ENCODE results near the gene KIAA0930.
A peak's percentile ranks its signal among the peaks of the same experiment; 100 is the strongest.

Gene KIAA0930

DNA sequence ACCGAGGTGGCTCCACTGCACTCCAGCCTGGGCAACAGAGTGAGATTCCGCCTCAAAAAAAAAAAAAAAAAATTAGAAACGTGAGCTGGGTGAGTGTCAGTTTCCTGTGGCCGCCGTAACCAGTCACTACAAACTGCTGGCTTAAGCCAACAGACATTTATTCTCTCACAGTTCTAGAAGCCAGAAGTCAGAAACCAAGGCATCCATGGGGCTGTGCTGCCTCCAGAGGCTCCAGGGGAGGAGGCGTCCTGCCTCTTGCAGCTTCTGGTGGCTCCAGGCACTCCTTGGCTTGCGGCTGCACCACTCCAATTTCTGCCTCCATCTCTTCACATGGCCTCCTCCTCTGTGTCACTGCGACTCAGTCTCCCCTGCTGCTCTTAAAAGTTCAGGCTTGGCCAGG is 11.1 kb upstream of the KIAA0930 start:
- Histone ChIP-seq H3K9ac (ENCODE audit: low read length) (no peak overlapping the region), H3K4me1 (ENCODE audit: control insufficient read depth, low read depth, low read length) (no peaks in the 10 kb centered on the region), H3K27ac (ENCODE audit: low read depth, low read length) (no peak overlapping the region), H4K8ac (ENCODE audit: low read depth, low read length) (no peak overlapping the region), H2BK5ac (ENCODE audit: low read length) (no peak overlapping the region), H3K79me2 (ENCODE audit: control insufficient read depth, insufficient read depth, low read length) (no peaks in the 10 kb centered on the region), H3K56ac (ENCODE audit: low read length) (no peak overlapping the region), H3K4me3 (ENCODE audit: low read length) (no peak overlapping the region), H4K5ac (ENCODE audit: low read length) (no peak overlapping the region), H2BK15ac (replicated peaks; ENCODE audit: low read depth) (no peak overlapping the region), H3K18ac (ENCODE audit: low read length) (no peak overlapping the region), H3K79me1 (ENCODE audit: low read length) (no peaks in the 10 kb centered on the region), H3K27me3 (ENCODE audit: insufficient read depth, low read length, poor library complexity) (no peaks in the 10 kb centered on the region), H3K4ac (ENCODE audit: low read depth, low read length) (no peak overlapping the region), H3K4me2 (ENCODE audit: low read length) (no peak overlapping the region), H3K23ac (ENCODE audit: low read length) (no peak overlapping the region), H2AK5ac (ENCODE audit: low read length) (no peak overlapping the region), H3K36me3 (ENCODE audit: control insufficient read depth, insufficient read depth, low read length) (no peaks in the 10 kb centered on the region), H2BK120ac (ENCODE audit: low read depth, low read length) (no peak overlapping the region)
- no CpG with 5 or more reads among the region's 8 CpGs for WGBS (ENCODE audit: extremely low coverage, insufficient coverage, low lambda C conversion rate)
- DNase-seq: no peak

DNA sequence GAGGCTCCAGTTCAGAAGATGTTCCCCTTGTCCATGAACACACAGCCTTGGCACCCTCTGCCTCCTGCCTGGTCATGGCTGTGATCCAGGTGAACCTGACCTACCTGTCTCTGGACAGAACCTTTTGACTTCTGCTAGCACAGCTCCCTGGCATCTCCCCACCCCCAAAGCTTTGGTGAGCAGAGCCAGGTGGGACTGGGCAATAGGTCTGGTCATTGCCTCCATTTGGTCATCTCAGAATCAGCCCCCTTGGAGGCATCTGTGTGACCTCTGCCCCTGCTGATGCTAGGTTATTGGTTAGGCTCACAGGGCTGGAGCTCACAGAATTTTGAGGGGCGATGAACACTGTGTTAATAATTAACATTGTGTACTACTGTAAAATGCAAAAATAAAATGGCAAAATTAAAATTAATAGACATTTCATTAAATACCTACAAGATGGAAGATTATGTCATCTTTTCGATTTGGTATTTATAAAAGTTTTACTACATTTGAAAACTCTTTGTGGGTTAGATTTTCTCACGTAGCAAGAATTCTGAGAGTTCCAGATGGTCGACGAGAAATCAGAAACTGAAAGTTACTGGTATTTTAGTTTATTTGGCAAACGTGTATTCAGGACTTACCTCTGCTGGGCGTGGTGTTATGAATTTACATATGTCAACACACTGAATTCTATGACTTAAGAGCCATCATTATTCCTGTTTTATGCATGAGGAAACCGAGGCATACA is 8.3 kb upstream of the KIAA0930 start:
- no peak overlapping the region for H2BK15ac ChIP-seq (replicated peaks; ENCODE audit: low read depth)
- no peak overlapping the region for H3K4ac ChIP-seq (ENCODE audit: low read depth, low read length)
- DNase-seq: no peak
- H4K8ac ChIP-seq (ENCODE audit: low read depth, low read length): no peak overlapping the region
- no peak overlapping the region for H3K4me3 ChIP-seq (ENCODE audit: low read length)
- H4K5ac ChIP-seq (ENCODE audit: low read length): no peak overlapping the region
- H3K79me1 ChIP-seq (ENCODE audit: low read length): no peaks in the 10 kb centered on the region
- H2AK5ac ChIP-seq (ENCODE audit: low read length): no peak overlapping the region
- H3K27ac ChIP-seq (ENCODE audit: low read depth, low read length): no peak overlapping the region
- H3K79me2 ChIP-seq (ENCODE audit: control insufficient read depth, insufficient read depth, low read length): no peaks in the 10 kb centered on the region
- H2BK120ac ChIP-seq (ENCODE audit: low read depth, low read length): no peak overlapping the region
- H3K18ac ChIP-seq (ENCODE audit: low read length): no peak overlapping the region
- no CpG with 5 or more reads among the region's 8 CpGs for WGBS (ENCODE audit: extremely low coverage, insufficient coverage, low lambda C conversion rate)
- H3K23ac ChIP-seq (ENCODE audit: low read length): no peak overlapping the region
- no peaks in the 10 kb centered on the region for H3K27me3 ChIP-seq (ENCODE audit: insufficient read depth, low read length, poor library complexity)
- H3K9ac ChIP-seq (ENCODE audit: low read length): no peak overlapping the region
- H3K56ac ChIP-seq (ENCODE audit: low read length): no peak overlapping the region
- no peak overlapping the region for H2BK5ac ChIP-seq (ENCODE audit: low read length)
- H3K36me3 ChIP-seq (ENCODE audit: control insufficient read depth, insufficient read depth, low read length): no peaks in the 10 kb centered on the region
- H3K4me1 ChIP-seq (ENCODE audit: control insufficient read depth, low read depth, low read length): no peaks in the 10 kb centered on the region
- H3K4me2 ChIP-seq (ENCODE audit: low read length): no peak overlapping the region

DNA sequence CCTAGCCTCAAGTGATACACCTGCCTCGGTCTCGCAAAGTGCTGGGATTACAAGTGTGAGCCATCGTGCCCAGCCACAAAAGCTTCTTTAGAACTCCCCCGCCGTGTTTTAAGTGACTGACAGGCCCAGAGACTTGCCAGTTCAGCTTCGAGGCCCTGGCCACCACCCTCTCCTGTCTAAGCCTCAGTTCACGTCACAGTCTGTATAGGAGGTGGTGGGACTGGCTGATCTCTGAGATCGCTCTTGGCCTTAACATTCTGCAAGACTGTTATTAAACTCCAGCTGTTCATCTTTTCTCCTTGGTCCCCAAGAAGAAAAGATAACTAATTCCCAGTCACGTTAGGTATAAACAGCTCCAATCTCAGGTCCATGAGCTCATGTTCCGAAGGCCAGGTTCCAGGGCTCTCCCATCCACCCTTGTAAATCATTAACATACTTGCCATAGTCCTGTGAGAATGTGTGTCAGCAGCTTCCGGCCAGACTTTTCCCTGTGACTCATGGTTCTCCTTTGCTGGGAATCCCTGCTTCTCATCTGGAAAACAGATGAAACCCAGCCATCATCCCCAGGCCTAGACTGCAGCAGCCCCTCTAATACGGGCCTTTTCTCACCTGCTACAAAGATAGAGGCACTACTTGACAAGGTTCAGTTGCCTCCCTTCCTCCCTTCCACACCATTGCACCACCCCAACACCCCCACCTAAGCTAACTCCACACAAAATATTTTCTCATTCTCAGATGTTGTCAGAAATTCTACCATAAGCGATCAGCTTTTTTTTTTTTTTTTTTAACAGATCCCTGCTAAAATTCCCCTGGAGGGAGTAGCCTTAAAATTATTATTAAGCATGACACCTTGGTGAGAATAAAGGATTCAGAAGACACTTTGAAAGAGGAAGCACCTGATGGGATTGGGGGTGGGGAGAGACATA is 5.6 kb upstream of the KIAA0930 start:
- no peaks in the 10 kb centered on the region for H3K36me3 ChIP-seq (ENCODE audit: control insufficient read depth, insufficient read depth, low read length)
- H3K27me3 ChIP-seq (ENCODE audit: insufficient read depth, low read length, poor library complexity): no peaks in the 10 kb centered on the region
- H3K18ac ChIP-seq (ENCODE audit: low read length): no peak overlapping the region
- no peak overlapping the region for H2BK15ac ChIP-seq (replicated peaks; ENCODE audit: low read depth)
- no peak overlapping the region for H2BK5ac ChIP-seq (ENCODE audit: low read length)
- H3K4me1 ChIP-seq (ENCODE audit: control insufficient read depth, low read depth, low read length): no peaks in the 10 kb centered on the region
- H3K56ac ChIP-seq (ENCODE audit: low read length): no peak overlapping the region
- H3K9ac ChIP-seq (ENCODE audit: low read length): no peak overlapping the region
- no peaks in the 10 kb centered on the region for H3K79me2 ChIP-seq (ENCODE audit: control insufficient read depth, insufficient read depth, low read length)
- no peak overlapping the region for H4K5ac ChIP-seq (ENCODE audit: low read length)
- no peak overlapping the region for H2AK5ac ChIP-seq (ENCODE audit: low read length)
- H3K4me3 ChIP-seq (ENCODE audit: low read length): no peak overlapping the region
- peak overlapping the region; percentile 82 for H3K27ac ChIP-seq (ENCODE audit: low read depth, low read length)
- no peak overlapping the region for H3K23ac ChIP-seq (ENCODE audit: low read length)
- no CpG with 5 or more reads among the region's 13 CpGs for WGBS (ENCODE audit: extremely low coverage, insufficient coverage, low lambda C conversion rate)
- no peak overlapping the region for H3K4me2 ChIP-seq (ENCODE audit: low read length)
- no peak overlapping the region for H2BK120ac ChIP-seq (ENCODE audit: low read depth, low read length)
- DNase-seq: peak; percentile 91
- H3K4ac ChIP-seq (ENCODE audit: low read depth, low read length): no peak overlapping the region
- H3K79me1 ChIP-seq (ENCODE audit: low read length): no peaks in the 10 kb centered on the region
- no peak overlapping the region for H4K8ac ChIP-seq (ENCODE audit: low read depth, low read length)

DNA sequence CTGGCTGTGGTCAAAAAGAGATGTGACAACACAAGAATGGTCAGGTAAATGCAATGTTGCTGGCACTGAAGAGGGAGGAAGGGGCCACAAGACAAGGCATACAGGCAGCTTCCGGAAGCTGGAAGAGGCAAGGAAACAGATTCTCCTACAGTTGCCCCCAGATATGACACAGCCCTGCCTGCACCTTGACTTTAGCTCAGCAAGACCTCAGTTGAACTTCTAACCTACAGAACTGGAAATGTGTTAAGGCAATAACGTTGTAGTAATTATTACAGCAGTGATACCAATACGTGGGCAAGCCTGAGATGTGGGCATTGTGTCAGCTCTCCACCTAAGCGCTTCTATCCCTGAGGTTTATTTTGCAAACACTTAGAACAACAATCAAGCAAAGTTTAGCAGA is 4.2 kb upstream of the KIAA0930 start:
- no peaks in the 10 kb centered on the region for H3K79me1 ChIP-seq (ENCODE audit: low read length)
- no peak overlapping the region for H3K9ac ChIP-seq (ENCODE audit: low read length)
- no peaks in the 10 kb centered on the region for H3K27me3 ChIP-seq (ENCODE audit: insufficient read depth, low read length, poor library complexity)
- H3K4me1 ChIP-seq (ENCODE audit: control insufficient read depth, low read depth, low read length): peaks cover 1% of the 10 kb centered on the region
- no peak overlapping the region for H3K4me3 ChIP-seq (ENCODE audit: low read length)
- H3K4me2 ChIP-seq (ENCODE audit: low read length): no peak overlapping the region
- H3K18ac ChIP-seq (ENCODE audit: low read length): no peak overlapping the region
- no peak overlapping the region for H3K4ac ChIP-seq (ENCODE audit: low read depth, low read length)
- H3K23ac ChIP-seq (ENCODE audit: low read length): no peak overlapping the region
- no peaks in the 10 kb centered on the region for H3K36me3 ChIP-seq (ENCODE audit: control insufficient read depth, insufficient read depth, low read length)
- DNase-seq: no peak
- H2BK15ac ChIP-seq (replicated peaks; ENCODE audit: low read depth): no peak overlapping the region
- H3K56ac ChIP-seq (ENCODE audit: low read length): no peak overlapping the region
- H4K5ac ChIP-seq (ENCODE audit: low read length): no peak overlapping the region
- H2BK120ac ChIP-seq (ENCODE audit: low read depth, low read length): no peak overlapping the region
- no peak overlapping the region for H2AK5ac ChIP-seq (ENCODE audit: low read length)
- H3K27ac ChIP-seq (ENCODE audit: low read depth, low read length): no peak overlapping the region
- no peaks in the 10 kb centered on the region for H3K79me2 ChIP-seq (ENCODE audit: control insufficient read depth, insufficient read depth, low read length)
- H4K8ac ChIP-seq (ENCODE audit: low read depth, low read length): no peak overlapping the region
- WGBS (ENCODE audit: extremely low coverage, insufficient coverage, low lambda C conversion rate): no CpG with 5 or more reads among the region's 4 CpGs
- H2BK5ac ChIP-seq (ENCODE audit: low read length): no peak overlapping the region

DNA sequence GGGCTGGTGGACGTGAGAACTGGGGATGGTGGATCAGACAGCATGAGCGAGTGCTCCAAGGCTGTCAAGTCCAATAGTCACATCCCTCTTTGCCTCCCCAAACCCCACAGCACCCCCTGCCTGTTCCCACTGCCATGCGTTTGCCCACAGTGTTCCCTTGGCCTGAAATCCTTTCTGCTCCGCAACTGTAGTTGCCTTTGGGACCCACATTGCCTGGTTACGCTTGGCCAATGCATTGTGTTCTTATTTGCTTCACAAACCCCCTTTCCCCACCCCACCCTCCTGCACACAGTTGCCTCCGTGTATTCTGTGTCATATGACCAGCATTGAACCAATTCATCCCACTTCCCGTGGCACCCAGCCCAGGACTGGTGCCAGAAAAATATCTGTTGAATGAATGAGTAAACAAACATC is 2.1 kb upstream of the KIAA0930 start:
- Histone ChIP-seq H4K8ac (ENCODE audit: low read depth, low read length) (no peak overlapping the region), H3K4ac (ENCODE audit: low read depth, low read length) (no peak overlapping the region), H3K36me3 (ENCODE audit: control insufficient read depth, insufficient read depth, low read length) (peaks cover 2% of the 10 kb centered on the region), H3K56ac (ENCODE audit: low read length) (no peak overlapping the region), H3K27me3 (ENCODE audit: insufficient read depth, low read length, poor library complexity) (no peaks in the 10 kb centered on the region), H3K4me2 (ENCODE audit: low read length) (no peak overlapping the region), H3K4me3 (ENCODE audit: low read length) (no peak overlapping the region), H2BK120ac (ENCODE audit: low read depth, low read length) (no peak overlapping the region), H4K5ac (ENCODE audit: low read length) (no peak overlapping the region), H3K18ac (ENCODE audit: low read length) (no peak overlapping the region), H3K23ac (ENCODE audit: low read length) (no peak overlapping the region), H3K79me1 (ENCODE audit: low read length) (peaks cover 5% of the 10 kb centered on the region), H2BK15ac (replicated peaks; ENCODE audit: low read depth) (no peak overlapping the region), H3K9ac (ENCODE audit: low read length) (no peak overlapping the region), H2BK5ac (ENCODE audit: low read length) (no peak overlapping the region), H2AK5ac (ENCODE audit: low read length) (no peak overlapping the region), H3K79me2 (ENCODE audit: control insufficient read depth, insufficient read depth, low read length) (no peaks in the 10 kb centered on the region), H3K4me1 (ENCODE audit: control insufficient read depth, low read depth, low read length) (peaks cover 5% of the 10 kb centered on the region), H3K27ac (ENCODE audit: low read depth, low read length) (no peak overlapping the region)
- peak; percentile 31 for DNase-seq
- no CpG with 5 or more reads among the region's 7 CpGs for WGBS (ENCODE audit: extremely low coverage, insufficient coverage, low lambda C conversion rate)

All from mesendoderm (in vitro differentiated cells).